Transverse colon (tissue), 4 donors: ENCODE measurements around the gene SORL1. TPM values are rescaled to one million over a fixed set of nuclear protein-coding genes. Genes with fewer than 3 reads are reported as not detected.

Source experiments
- DNase-seq: peaks from one replicate; pipeline ENCODE4 v3.0.0-alpha.2; 2019
- H3K27ac ChIP-seq, 4 donors: fragments of 200-600 bp; sonication (generic); 2 replicates each; pipeline ENCODE4 v1.5.1; 2016 to 2018; ENCODE audit warnings: inconsistent platforms in 4 of 4
- H3K27me3 ChIP-seq: fragments of 200-600 bp; sonication (generic); 2 replicates; pipeline ENCODE4 v1.5.1; 2017; ENCODE audit warnings: inconsistent platforms
- H3K36me3 ChIP-seq, 4 donors: fragments of 200-600 bp; sonication (generic); 2 replicates each; pipeline ENCODE4 v1.5.1; 2017 to 2019; ENCODE audit warnings: inconsistent platforms in 4 of 4
- H3K4me1 ChIP-seq, 4 donors: fragments of 200-600 bp; sonication (generic); 2 replicates each; pipeline ENCODE4 v1.5.1; 2017 to 2020; ENCODE audit warnings: inconsistent platforms in 4 of 4
- H3K4me3 ChIP-seq, 4 donors: fragments of 200-600 bp; sonication (generic); 1 replicate in 1 of 4; 2 replicates in 3 of 4; pipeline versions ENCODE4 v1.5.1 to v1.6.1; 2017 to 2019; ENCODE audit warnings: inconsistent platforms in 4 of 4
- H3K9me3 ChIP-seq, 2 donors: fragments of 200-600 bp; sonication (generic); 2 replicates each; pipeline ENCODE4 v1.5.1; 2017 to 2019; ENCODE audit warnings: inconsistent platforms in 2 of 2
- CTCF ChIP-seq, 5 experiments: fragments of 200-600 bp in 3 of 5; fragments of 450-650 bp in 2 of 5; sonication (generic) in 3 of 5; IDR thresholded peaks; 1 replicate in 2 of 5; 2 replicates in 3 of 5; pipeline ENCODE4 v1.5.1; 2016 to 2017; ENCODE audit warnings: antibody characterized with exemption in 5 of 5, inconsistent platforms in 3 of 5, mild to moderate bottlenecking in 2 of 5, moderate library complexity in 1 of 5
- EP300 ChIP-seq: sonication (generic); formaldehyde crosslinking; IDR thresholded peaks from one replicate; pipeline ENCODE4 v1.6.1; 2017; ENCODE audit warnings: antibody characterized with exemption, low read depth
- POLR2A ChIP-seq: fragments of 450-650 bp; IDR thresholded peaks from one replicate; pipeline ENCODE4 v1.6.1; 2016; ENCODE audit warnings: antibody characterized with exemption, mild to moderate bottlenecking, moderate library complexity
- POLR2AphosphoS5 ChIP-seq, 3 donors: sonication (generic); formaldehyde crosslinking; IDR thresholded peaks; one replicate each; pipeline ENCODE4 v1.6.1; 2016; ENCODE audit warnings: antibody characterized with exemption in 3 of 3
- WGBS, 2 donors: methylation state at CpG; one replicate each; pipeline ENCODE4 v1.1.5; 2018; ENCODE audit warnings: low coverage in 1 of 2; 5-methylcytosine and 5-hydroxymethylcytosine counted together
- in situ Hi-C, 4 donors: fragments of 200-750 bp; cut with MboI; loops; one replicate each; pipeline versions ENCODE4 v1.15.0 to v1.15.1; 2017; ENCODE audit warnings: low sequenced_read_pairs in 3 of 4, low pct_ligation_motif_present in 1 of 4, low pct_unique_long_range_greater_than_20kb in 1 of 4
- intact Hi-C: fragments of 100-400 bp; cut with DNase I; formaldehyde crosslinking; loops from one replicate; pipeline ENCODE4 v1.15.1; 2023; ENCODE audit warnings: low total_unique reads
- total RNA-seq, 4 donors: library from RNA; depleted of rRNA; stranded (reverse); fragments of >200 nt; gene quantifications; one replicate each; pipeline ENCODE4 v1.1.0, GENCODE V29; 2016

The SORL1 gene
- total RNA-seq, 4 donors from 2014 or later = 81.6 to 338 (median 129) TPM

- intact Hi-C loops = no loop called here
- H3K36me3 ChIP-seq = no peaks in the 10 kb centered on the region
- H3K27me3 ChIP-seq = no peaks in the 10 kb centered on the region
- in situ Hi-C loops = no loop called here
- H3K9me3 ChIP-seq = no peaks in the 10 kb centered on the region
- no peak for DNase-seq
- 98 to 100% methylated on average over 1 to 2 of the region's 2 CpGs for WGBS, 2 donors
- H3K27ac ChIP-seq = no peak overlapping the region
- peaks cover 0 to 10% (median 9%) of the 10 kb centered on the region in 4 donors for H3K4me1 ChIP-seq
- TF ChIP-seq POLR2AphosphoS5 (IDR thresholded peaks at IDR 0.05) = no peak
- no peak overlapping the region for H3K4me3 ChIP-seq
Observed at GRCh38 chr11:121441521-121441920, 10.6 kb upstream of the SORL1 start.

GRCh38 chr11:121443688-121444275 is 8.3 kb upstream of the SORL1 start:
- H3K27ac ChIP-seq = no peak overlapping the region
- H3K27me3 ChIP-seq = no peaks in the 10 kb centered on the region
- no peak for TF ChIP-seq POLR2AphosphoS5 (IDR thresholded peaks at IDR 0.05)
- no peak for TF ChIP-seq CTCF (IDR thresholded peaks at IDR 0.05)
- no peak for TF ChIP-seq EP300
- TF ChIP-seq POLR2A = no peak
- H3K4me1 ChIP-seq = peaks cover 0 to 17% (median 9%) of the 10 kb centered on the region in 4 donors
- H3K4me3 ChIP-seq = no peak overlapping the region
- H3K36me3 ChIP-seq = no peaks in the 10 kb centered on the region
- intact Hi-C loops (no loop called here), in situ Hi-C loops (no loop called here)
- no peaks in the 10 kb centered on the region for H3K9me3 ChIP-seq
- no peak for DNase-seq
- 96 to 98% methylated on average over 4 of the region's 4 CpGs for WGBS, 2 donors

- no peak for TF ChIP-seq POLR2A
- no peak for TF ChIP-seq POLR2AphosphoS5 (IDR thresholded peaks at IDR 0.05)
- no peak for TF ChIP-seq CTCF (IDR thresholded peaks at IDR 0.05)
- TF ChIP-seq EP300 = no peak
Observed at GRCh38 chr11:121444526-121444925, 7.6 kb upstream of the SORL1 start.

GRCh38 chr11:121445071-121445768 is 6.9 kb upstream of the SORL1 start:
- Histone ChIP-seq H3K9me3 (no peaks in the 10 kb centered on the region), H3K27ac (peak overlapping the region in 3 of 4 donors; percentile 1 to 62 (median 37)), H3K27me3 (no peaks in the 10 kb centered on the region), H3K36me3 (no peaks in the 10 kb centered on the region), H3K4me3 (no peak overlapping the region), H3K4me1 (peaks cover 3 to 26% (median 9%) of the 10 kb centered on the region in 4 donors)
- WGBS, 2 donors = 70 to 71% methylated on average over 11 to 14 of the region's 14 CpGs
- peak; percentile 29 for DNase-seq
- intact Hi-C loops (no loop called here), in situ Hi-C loops (no loop called here)
- no peak for TF ChIP-seq POLR2AphosphoS5 (IDR thresholded peaks at IDR 0.05)
- no peak for TF ChIP-seq CTCF (IDR thresholded peaks at IDR 0.05)
- TF ChIP-seq POLR2A = no peak
- TF ChIP-seq EP300 = no peak

More at GRCh38 chr11:121444526-121444925, 7.6 kb upstream of the SORL1 start:
- peaks cover 0 to 19% (median 9%) of the 10 kb centered on the region in 4 donors for H3K4me1 ChIP-seq
- H3K27ac ChIP-seq = no peak overlapping the region
- no peaks in the 10 kb centered on the region for H3K9me3 ChIP-seq
- in situ Hi-C loops = no loop called here
- WGBS, 2 donors = 83 to 90% methylated on average over 2 to 3 of the region's 3 CpGs
- no peaks in the 10 kb centered on the region for H3K36me3 ChIP-seq
- intact Hi-C loops = no loop called here
- no peaks in the 10 kb centered on the region for H3K27me3 ChIP-seq
- DNase-seq = no peak
- no peak overlapping the region for H3K4me3 ChIP-seq
